ENCODE data around the gene DSP. TPM values are rescaled to one million over a fixed set of nuclear protein-coding genes. Genes with fewer than 3 reads are reported as not detected.
A peak's percentile ranks its signal among the peaks of the same experiment; 100 is the strongest.

The DSP gene
- total RNA-seq, 4 donors from 2014 or later: 712 to 1,491 (median 1,163) TPM

- WGBS, 2 donors: 23 to 24% methylated on average over 10 to 11 of the region's 12 CpGs
- intact Hi-C loops (cut with DNase I): loop anchor here (10.0 kb wide), 1 partner anchor 333 kb away; no protein-coding TSS in a partner anchor
- TF ChIP-seq CTCF (IDR thresholded peaks at IDR 0.05) (no peak), POLR2A (IDR thresholded peaks at IDR 0.05) (no peak)
- H3K36me3 ChIP-seq: peaks cover 0 to 10% (median 0%) of the 10 kb centered on the region in 3 donors
- H3K4me3 ChIP-seq: no peak overlapping the region
- H3K4me1 ChIP-seq: peaks cover 0 to 23% (median 6%) of the 10 kb centered on the region in 3 donors
- no peaks in the 10 kb centered on the region for H3K27me3 ChIP-seq
- H3K27ac ChIP-seq: peak overlapping the region in 1 of 4 donors; percentile 72
- no peak for DNase-seq
- no peaks in the 10 kb centered on the region for H3K9me3 ChIP-seq
These were observed 76.6 kb downstream of the DSP start for GRCh38 chr6:7617801-7618764.

GRCh38 chr6:7621761-7622160 lies 80.3 kb downstream of the DSP start:
- TF ChIP-seq CTCF (IDR thresholded peaks at IDR 0.05): no peak
- TF ChIP-seq POLR2A (IDR thresholded peaks at IDR 0.05): no peak

GRCh38 chr6:7624796-7625710 lies 83.6 kb downstream of the DSP start:
- Histone ChIP-seq H3K27me3 (no peaks in the 10 kb centered on the region), H3K27ac (no peak overlapping the region), H3K9me3 (no peaks in the 10 kb centered on the region), H3K36me3 (no peaks in the 10 kb centered on the region), H3K4me1 (no peaks in the 10 kb centered on the region), H3K4me3 (no peak overlapping the region)
- 62 to 64% methylated on average over 4 of the region's 4 CpGs for WGBS, 2 donors
- TF ChIP-seq CTCF (IDR thresholded peaks at IDR 0.05) (no peak), POLR2A (IDR thresholded peaks at IDR 0.05) (no peak)
- no peak for DNase-seq
- intact Hi-C loops (cut with DNase I): no loop called here

More at GRCh38 chr6:7621761-7622160, 80.3 kb downstream of the DSP start:
- no peaks in the 10 kb centered on the region for H3K9me3 ChIP-seq
- no peak for DNase-seq
- no peak overlapping the region for H3K27ac ChIP-seq
- WGBS, 2 donors: 59 to 66% methylated on average over 5 of the region's 5 CpGs
- no peaks in the 10 kb centered on the region for H3K27me3 ChIP-seq
- H3K4me1 ChIP-seq: peaks cover 0 to 12% (median 3%) of the 10 kb centered on the region in 3 donors
- H3K4me3 ChIP-seq: no peak overlapping the region
- no peaks in the 10 kb centered on the region for H3K36me3 ChIP-seq
- intact Hi-C loops (cut with DNase I): no loop called here

GRCh38 chr6:7628479-7628878 lies 87.0 kb downstream of the DSP start:
- H3K27me3 ChIP-seq: no peaks in the 10 kb centered on the region
- intact Hi-C loops (cut with DNase I): no loop called here
- H3K9me3 ChIP-seq: no peaks in the 10 kb centered on the region
- H3K4me1 ChIP-seq: no peaks in the 10 kb centered on the region
- H3K4me3 ChIP-seq: no peak overlapping the region
- no peaks in the 10 kb centered on the region for H3K36me3 ChIP-seq
- 61 to 79% methylated on average over 2 of the region's 2 CpGs for WGBS, 2 donors
- no peak overlapping the region for H3K27ac ChIP-seq
- DNase-seq: no peak
- TF ChIP-seq POLR2A (IDR thresholded peaks at IDR 0.05) (no peak), CTCF (IDR thresholded peaks at IDR 0.05) (no peak)
